ENCODE results near the gene SLC35F4. TPM values are rescaled to one million over a fixed set of nuclear protein-coding genes. Genes with fewer than 3 reads are reported as not detected.

The SLC35F4 gene
- total RNA-seq, 1 donor from 2014 or later: not detected

GRCh38 chr14:57820581-57820980 lies 45.3 kb downstream of the SLC35F4 start:
- H3K4me1 ChIP-seq: no peaks in the 10 kb centered on the region
- intact Hi-C loops (cut with DNase I): no loop called here
- no peak for DNase-seq (ENCODE audit: low spot score in 2 of 2)
- no peak for TF ChIP-seq CTCF (IDR thresholded peaks at IDR 0.05)
- H3K4me3 ChIP-seq: no peak overlapping the region
- H3K27me3 ChIP-seq: no peaks in the 10 kb centered on the region
- no peaks in the 10 kb centered on the region for H3K9me3 ChIP-seq
- no peaks in the 10 kb centered on the region for H3K36me3 ChIP-seq
- no peak overlapping the region for H3K27ac ChIP-seq

GRCh38 chr14:57818511-57818910 lies 47.4 kb downstream of the SLC35F4 start:
- Histone ChIP-seq H3K4me1 (no peaks in the 10 kb centered on the region), H3K36me3 (no peaks in the 10 kb centered on the region), H3K27ac (no peak overlapping the region), H3K4me3 (no peak overlapping the region), H3K27me3 (no peaks in the 10 kb centered on the region), H3K9me3 (no peaks in the 10 kb centered on the region)
- no peak for TF ChIP-seq CTCF (IDR thresholded peaks at IDR 0.05)
- intact Hi-C loops (cut with DNase I): no loop called here
- no peak for DNase-seq (ENCODE audit: low spot score in 2 of 2)

- Histone ChIP-seq H3K9me3 (no peaks in the 10 kb centered on the region), H3K27me3 (no peaks in the 10 kb centered on the region), H3K36me3 (no peaks in the 10 kb centered on the region), H3K4me1 (no peaks in the 10 kb centered on the region), H3K27ac (no peak overlapping the region), H3K4me3 (no peak overlapping the region)
- TF ChIP-seq CTCF (IDR thresholded peaks at IDR 0.05): no peak
- DNase-seq (ENCODE audit: low spot score in 2 of 2): no peak
- intact Hi-C loops (cut with DNase I): no loop called here
Observed at GRCh38 chr14:57816568-57817284, 49.2 kb downstream of the SLC35F4 start.

GRCh38 chr14:57814726-57815125 lies 51.2 kb downstream of the SLC35F4 start:
- no peaks in the 10 kb centered on the region for H3K9me3 ChIP-seq
- no peaks in the 10 kb centered on the region for H3K4me1 ChIP-seq
- no peaks in the 10 kb centered on the region for H3K36me3 ChIP-seq
- TF ChIP-seq CTCF (IDR thresholded peaks at IDR 0.05): no peak
- no peak for DNase-seq (ENCODE audit: low spot score in 2 of 2)
- intact Hi-C loops (cut with DNase I): no loop called here
- H3K27ac ChIP-seq: no peak overlapping the region
- H3K27me3 ChIP-seq: no peaks in the 10 kb centered on the region
- H3K4me3 ChIP-seq: no peak overlapping the region

GRCh38 chr14:57812741-57813140 lies 53.2 kb downstream of the SLC35F4 start:
- Histone ChIP-seq H3K27me3 (no peaks in the 10 kb centered on the region), H3K4me1 (no peaks in the 10 kb centered on the region), H3K4me3 (no peak overlapping the region), H3K9me3 (no peaks in the 10 kb centered on the region), H3K36me3 (no peaks in the 10 kb centered on the region), H3K27ac (no peak overlapping the region)
- TF ChIP-seq CTCF (IDR thresholded peaks at IDR 0.05): no peak
- intact Hi-C loops (cut with DNase I): no loop called here
- DNase-seq (ENCODE audit: low spot score in 2 of 2): no peak

All from ascending aorta (tissue), 2 donors.